Measurements from ENCODE around the gene HS3ST3B1.

DNA sequence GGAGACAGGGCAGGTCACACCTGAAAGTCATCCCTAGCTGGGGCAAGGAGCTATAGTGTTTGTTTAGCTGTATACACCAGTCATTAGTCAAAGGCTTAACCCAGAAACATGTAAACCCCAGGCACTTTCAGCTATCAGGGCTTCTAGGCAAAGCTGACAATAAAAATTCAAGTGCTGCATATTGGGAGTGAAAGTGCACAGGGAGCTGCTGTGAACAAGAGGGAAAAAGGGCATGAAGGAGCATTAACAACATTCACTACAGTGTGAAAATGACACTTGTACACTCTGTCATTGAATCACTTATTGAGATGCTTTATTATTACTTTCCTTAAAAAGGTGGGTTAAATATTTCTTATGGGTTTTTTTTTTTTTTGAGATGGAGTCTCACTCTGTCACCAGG is 92.8 kb downstream of the HS3ST3B1 start:
- TF ChIP-seq POLR2A (IDR thresholded peaks at IDR 0.05; ENCODE audit: low read length), result no peak
- TF ChIP-seq GATA1 (IDR thresholded peaks at IDR 0.05; ENCODE audit: low read depth, low read length), result no peak
